GM12892 (cell line): ENCODE results near the gene MRPL43.

Experiments
- POLR2A ChIP-seq: IDR thresholded peaks from 2 replicates; pipeline ENCODE4 v1.6.1; 2011; ENCODE audit warnings: low read depth, low read length, control low read depth
- POLR2AphosphoS5 ChIP-seq: IDR thresholded peaks from 2 replicates; pipeline ENCODE4 v1.6.1; 2011; ENCODE audit warnings: low read depth, low read length, control low read depth
- TAF1 ChIP-seq: IDR thresholded peaks from 2 replicates; pipeline ENCODE4 v1.6.1; 2011; ENCODE audit warnings: low read depth, mild to moderate bottlenecking, control low read depth, low read length, borderline replicate concordance

DNA sequence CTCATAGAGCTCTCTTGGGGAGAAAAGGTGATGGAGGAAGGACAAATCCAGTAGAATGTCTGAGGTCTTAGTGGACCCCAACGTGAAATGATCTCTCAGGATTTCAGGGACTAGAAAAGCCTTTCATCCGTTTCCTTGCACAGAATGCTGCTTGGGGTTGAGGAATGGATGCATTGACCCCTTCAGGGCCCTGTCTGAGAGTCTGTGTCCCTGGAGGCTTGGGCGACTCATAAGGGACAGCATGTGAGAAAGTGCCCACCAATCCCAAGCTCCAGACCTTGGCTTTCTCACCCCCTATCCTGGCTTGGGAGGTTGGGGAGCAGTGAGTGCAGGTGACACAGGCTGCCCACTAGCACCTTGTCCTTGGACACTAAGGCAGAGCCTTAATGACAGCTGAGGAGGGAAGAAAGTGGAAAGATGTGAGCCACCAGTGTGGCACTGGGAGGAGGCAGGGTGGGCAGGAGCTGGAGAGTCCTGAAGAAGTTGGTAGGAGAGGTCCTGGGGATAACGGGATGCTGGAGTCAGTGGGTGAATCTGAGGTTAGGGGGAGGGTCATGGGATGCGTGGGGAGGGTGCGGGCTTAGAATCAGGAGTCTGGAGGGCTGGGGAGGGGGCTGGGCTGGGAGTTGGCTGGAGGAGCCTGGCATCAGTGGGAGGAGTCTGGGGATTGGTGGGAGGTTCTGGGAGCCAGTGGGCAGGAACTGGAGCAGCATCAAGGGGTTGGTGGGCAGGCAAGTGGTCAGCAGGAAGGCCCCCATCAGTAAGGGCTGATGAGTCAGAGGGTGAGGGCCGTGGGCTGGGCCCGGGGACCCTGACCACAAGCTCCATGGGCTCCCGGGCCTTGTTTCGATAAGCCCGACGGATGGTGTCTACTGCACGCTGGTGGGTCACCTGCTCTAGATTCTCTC lies 20.9 kb upstream of the MRPL43 start:
- TF ChIP-seq POLR2AphosphoS5 (no peak), POLR2A (no peak), TAF1 (no peak)
